DMS53 (cell line): ENCODE results near the gene HVCN1.

ENCODE experiments used
- DNase-seq: peaks from one replicate; lab custom pipeline; 2025; lab: John Stamatoyannopoulos, UW

The HVCN1 gene

GRCh38 chr12:110615171-110615570, 73.7 kb downstream of the HVCN1 start:
- no peak for DNase-seq

GRCh38 chr12:110613771-110614684, 74.9 kb downstream of the HVCN1 start, which contains the start of gene TCTN1:
Gene TCTN1 (plus strand): TSS chr12:110614129. CDS start chr12:110614183, 54 bp downstream.
- DNase-seq = peak; percentile 99

- peak; percentile 53 for DNase-seq
These were observed 75.7 kb downstream of the HVCN1 start for GRCh38 chr12:110613071-110613770.

GRCh38 chr12:110606253-110606611, 82.7 kb downstream of the HVCN1 start:
- DNase-seq = no peak

- peak; percentile 85 for DNase-seq
These were observed 86.7 kb downstream of the HVCN1 start for GRCh38 chr12:110602085-110602814.

GRCh38 chr12:110600254-110600653, 88.7 kb downstream of the HVCN1 start:
- DNase-seq = peak; percentile 65

GRCh38 chr12:110599334-110599733, 89.6 kb downstream of the HVCN1 start:
- DNase-seq = no peak
